ENCODE measurements around the gene PDZK1.
"Not testable (repeated sequence)": the region's sequence is repeated elsewhere in the genome, so short reads cannot be mapped to it uniquely, and the experiment has no call there.

The PDZK1 gene

DNA sequence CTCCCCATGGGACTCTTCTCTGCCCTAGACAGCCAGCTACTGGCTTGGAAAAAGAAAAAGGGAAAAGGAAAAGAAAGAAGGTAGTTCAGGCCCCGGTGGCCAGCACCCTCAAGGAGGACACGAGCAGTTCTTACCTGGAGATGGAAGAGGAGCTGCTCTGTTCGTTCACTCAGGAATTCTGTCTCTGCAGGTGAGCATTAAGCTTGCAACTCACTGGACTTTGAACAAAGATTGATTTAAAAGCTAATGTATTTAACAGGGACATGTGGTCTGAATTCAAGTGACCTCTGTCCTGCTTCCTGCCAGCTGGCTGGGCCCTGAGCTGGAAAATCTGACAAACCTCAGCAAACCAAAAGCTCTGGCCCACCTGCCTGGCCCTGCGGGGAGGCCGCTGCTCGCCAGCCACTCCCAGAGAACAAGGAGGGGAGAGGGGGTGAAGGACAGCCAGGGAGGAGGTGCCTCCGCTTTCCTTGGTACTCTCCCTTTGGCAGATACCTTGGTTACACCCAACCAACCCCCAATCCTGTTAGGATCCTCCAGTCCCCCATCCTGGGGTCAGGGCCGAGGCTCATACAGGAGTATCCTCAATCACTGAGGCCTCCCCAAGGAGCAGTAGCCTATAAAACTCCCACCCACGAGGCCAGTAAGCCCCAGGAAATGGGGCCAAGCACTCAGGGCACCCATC is at the start of gene PDZK1:
PDZK1 (minus strand) TSS at position 186 of the 685 bp plus-strand sequence. CDS start 19,347 bp downstream, outside the sequence.
- DNase-seq = no peak

DNA sequence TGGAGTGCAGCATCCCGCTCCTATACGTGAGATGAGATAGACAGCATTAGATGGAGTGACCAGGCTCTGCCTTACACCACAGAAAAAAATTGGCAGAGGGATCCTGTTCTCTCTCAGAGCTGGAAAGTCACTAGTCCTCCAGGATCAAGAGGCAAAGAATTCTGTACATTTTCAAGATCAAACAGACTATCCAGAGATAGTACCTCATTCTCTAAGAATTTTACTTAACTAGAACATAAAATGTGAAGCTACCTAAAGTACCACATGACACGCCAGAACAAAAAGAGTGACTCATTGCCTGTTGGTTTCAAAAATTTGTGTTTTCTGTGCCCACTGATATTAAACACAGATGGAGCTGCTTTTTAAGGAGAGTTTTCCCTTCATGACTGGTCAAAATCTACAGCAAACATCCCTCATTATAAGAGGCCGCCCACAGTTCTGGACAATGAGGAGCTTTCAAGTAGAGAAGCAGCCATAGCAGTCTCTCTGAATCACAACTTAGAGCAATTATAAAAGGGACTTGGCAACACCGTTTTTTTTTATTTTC is 44.4 kb upstream of the PDZK1 start:
- DNase-seq = no peak

DNA sequence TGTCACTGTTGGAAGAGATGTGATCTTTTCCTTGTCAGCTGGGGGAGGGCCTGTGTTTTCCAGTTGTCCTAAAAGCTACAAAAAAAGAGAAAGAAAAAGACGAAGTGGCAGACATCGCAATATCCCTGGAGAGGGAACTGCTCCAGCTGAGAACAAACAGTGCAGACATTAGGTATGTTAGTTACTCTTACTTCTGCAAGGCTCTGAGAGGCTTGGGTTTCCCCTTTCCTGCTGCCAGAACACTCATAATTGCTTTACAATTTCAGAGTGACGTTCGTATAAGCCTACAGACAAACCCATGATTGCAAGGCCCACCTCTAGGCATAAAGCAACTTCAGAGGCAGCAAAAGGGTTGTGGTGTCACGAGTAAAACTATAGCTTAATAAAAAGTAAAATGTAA is 43.3 kb upstream of the PDZK1 start:
- no peak for DNase-seq

DNA sequence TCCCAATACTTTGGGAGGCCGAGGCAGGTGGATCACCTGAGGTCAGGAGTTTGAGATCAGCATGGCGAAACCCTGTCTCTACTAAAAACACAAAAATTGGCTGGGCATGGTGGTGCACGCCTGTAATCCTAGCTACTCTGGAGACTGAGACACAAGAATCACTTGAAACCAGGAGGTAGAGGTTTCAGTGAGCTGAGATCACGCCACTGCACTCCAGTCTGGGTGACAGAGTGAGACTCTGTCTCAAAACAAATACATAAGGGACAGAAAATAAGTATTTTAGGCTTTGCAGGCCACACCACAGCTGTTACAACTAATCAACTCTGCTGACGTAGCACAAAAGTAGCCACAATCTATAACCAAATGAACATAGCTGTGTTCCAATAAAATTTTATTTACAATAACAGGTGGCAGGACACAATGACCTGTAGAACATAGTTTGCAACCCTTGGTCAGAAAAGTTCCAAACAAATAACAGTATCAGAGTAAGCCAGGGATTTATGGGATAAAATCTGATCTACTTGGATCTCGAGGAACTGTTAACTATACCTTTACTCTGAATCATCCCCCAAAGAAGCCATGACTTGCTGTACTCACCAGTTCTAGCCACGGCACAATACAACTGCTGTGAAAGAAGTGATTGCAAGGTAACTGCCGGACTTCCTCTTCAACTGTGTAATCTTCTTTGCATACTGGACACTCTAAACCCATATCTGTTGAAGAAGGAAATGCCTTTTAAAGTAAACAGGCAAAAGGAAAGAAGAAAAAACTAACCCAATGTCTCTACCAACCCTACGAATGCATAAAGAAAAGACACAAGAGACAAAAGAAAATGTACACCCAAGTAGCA is 40.5 kb upstream of the PDZK1 start:
- DNase-seq = no peak

DNA sequence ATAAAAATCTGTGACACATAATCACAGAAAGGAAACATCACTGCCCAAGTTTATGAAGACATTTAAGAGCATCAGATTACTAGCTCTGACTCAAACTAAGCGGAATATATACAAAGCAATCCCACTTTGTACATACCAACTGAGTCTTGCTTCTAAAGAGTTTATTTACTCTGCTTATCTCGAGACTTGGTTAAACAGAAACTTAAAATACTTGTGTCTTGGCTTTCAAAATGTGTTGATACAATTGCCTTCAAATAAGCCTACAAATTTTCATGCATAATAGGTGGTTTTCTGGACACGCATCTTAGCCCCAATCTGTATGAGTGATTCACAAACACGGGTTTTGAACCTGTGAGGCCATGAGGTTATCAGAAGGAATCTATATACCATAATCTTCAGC is 33.1 kb upstream of the PDZK1 start:
- no peak for DNase-seq

DNA sequence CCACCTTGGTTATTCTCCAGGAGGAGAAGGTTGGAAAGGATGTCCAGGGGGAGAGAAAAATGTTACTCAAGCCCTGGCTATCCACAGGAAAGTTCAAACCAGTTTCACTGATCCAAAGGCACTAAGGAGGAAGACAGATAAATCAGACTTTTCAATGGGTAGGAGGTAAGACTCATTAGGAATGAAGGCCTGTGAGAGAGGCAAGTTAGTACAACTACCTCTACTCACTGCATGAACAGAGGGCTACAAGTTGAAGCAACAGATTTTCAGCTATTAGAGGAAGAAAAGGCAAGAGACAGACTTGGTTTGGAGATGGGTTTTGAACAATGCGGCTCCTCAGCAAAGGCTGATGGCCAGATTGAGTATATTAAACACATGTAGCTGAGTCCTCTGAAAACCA is 29.0 kb upstream of the PDZK1 start:
- DNase-seq = no peak

DNA sequence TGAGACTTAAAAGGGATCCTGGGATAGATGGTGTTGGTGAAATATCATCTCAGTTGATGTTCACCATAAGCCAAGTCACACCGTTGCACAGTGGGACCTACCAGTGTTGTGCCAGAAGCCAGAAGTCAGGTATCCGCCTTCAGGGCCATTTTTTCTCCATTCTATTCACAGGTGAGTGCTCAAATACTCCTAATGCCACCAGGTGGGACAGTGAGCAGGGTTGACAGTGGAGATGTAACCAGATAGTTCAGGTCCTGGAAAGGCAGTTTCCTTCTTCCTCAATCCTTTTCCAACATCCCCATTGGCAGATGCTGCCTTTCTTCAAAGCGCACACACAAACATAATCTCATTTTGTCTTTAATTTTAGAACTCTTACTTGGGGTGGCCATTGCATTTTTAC is 23.7 kb upstream of the PDZK1 start:
- no peak for DNase-seq

DNA sequence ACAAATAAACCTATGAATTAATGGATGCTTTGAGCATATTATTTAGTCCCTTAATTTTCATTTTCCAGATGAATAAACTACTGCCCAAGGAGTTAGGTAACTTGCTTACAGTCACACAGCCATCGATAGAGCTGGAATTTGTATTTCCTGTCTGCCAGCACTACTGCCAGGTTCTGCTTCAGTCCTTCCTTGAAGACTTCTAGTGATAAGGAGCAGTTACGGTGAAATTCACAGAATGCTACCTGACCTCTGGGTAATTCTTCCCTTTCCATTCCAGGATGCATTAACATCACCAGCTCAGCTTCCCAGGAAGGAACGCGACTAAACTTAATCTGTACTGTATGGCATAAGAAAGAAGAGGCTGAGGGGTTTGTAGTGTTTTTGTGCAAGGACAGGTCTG is 23.3 kb upstream of the PDZK1 start:
- DNase-seq = no peak

DNA sequence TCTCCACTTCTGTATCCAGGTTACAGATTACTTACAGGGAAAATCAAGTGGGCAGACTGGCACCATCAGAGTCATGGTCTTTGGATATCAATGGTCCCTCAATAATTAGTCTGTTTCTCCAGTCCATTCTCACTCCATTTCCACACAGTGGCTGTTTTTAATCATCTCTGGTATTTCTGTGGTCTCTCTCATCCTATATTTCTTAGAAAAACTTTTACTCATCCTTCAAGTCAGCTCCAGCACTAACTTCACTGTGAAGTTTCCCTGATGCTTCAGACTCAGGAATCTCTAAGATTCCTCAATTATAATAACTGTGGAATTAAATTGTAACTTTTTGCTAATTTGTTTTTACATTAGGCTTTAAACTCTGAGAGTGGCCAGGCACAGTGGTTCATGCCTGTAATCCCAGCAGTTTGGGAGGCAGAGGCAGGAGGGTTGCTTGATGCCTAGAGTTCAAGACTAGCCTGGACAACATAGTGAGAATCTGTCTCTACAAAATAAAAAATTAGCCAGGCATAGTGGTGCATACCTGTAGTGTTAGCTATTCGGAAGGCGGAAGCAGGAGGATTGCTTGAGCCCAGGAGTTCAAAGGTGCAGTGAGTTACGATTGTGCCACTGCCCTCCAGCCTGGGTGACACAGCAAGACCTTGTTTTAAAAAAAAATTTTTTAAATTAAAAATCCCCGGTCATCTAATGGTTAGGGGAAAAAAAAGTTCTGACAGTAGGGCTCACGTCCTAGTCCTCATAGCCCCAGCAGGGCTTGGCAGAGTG is 22.7 kb upstream of the PDZK1 start:
- DNase-seq = no peak

DNA sequence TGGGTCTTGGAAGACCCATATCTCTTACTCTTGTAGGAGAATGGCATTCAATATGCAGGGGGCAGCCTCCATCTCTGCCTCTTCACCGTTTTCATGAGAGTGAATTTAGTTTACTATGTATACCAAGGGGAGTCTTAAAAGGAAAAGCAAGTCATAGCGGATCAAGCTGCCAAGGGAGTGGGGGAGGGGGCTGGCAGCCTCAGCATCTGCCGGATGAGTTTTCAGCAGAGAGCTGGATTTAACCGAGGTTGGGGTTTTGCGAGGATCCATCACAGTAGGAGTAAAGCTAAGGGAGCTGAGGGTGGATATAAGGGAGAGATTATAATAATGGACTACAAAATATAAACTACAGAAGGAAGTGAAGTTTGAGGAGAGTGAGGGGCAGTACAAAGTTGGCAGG is 22.0 kb upstream of the PDZK1 start:
- no peak for DNase-seq

DNA sequence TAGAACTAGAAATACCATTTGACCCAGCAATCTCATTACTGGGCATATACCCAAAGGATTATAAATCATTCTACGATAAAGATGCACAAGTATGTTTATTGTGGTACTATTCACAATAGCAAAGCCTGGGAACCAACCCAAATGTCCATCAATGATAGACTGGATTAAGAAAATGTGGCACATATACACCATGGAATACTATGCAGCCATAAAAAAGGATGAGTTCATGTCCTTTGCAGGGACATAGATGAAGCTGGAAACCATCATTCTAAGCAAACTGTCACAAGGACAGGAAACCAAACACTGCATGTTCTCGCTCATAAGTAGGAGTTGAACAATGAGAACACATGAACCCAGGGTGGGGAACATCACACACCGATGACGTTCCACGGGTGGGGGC is 19.0 kb upstream of the PDZK1 start:
- not testable (repeated sequence) for DNase-seq

DNA sequence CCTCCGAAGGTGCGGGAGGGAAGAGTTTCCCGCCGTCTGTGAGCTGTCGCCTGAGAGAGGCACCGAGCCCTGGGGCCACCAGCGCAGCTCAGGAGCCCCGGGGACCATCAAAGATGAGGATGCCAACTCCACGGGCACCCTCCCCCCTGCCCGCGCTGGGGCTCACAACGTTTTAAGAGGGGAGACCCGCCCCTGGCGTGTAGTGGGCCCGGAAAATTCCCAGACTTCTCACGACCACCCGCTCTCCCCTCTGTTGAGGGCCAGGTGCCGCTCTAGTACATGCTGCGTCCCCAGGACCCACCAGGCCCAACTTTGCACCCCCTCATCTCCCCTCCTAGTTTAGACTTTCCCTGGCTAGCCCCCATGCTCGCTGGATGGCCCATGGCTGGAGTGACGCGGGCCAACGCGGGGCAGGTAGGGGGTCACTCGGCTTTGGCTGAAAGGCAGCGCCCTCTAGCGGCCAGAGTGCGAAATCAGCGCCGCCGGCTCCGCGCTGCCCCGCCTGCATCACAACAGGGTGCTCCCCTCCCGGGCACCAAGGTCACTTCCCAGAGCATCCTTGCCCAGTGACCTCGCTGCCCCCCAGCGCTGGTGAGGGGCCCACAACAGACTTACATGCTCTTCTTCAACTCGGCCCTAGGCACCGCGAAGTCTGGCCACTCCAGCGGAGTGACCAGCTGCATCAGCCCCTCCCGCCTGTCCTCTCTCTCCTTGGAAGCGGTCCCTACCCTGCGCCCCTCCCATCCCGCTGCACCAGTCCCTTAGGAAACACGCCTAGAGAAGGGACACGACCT is 13.9 kb upstream of the PDZK1 start:
- peak; percentile 72 for DNase-seq

DNA sequence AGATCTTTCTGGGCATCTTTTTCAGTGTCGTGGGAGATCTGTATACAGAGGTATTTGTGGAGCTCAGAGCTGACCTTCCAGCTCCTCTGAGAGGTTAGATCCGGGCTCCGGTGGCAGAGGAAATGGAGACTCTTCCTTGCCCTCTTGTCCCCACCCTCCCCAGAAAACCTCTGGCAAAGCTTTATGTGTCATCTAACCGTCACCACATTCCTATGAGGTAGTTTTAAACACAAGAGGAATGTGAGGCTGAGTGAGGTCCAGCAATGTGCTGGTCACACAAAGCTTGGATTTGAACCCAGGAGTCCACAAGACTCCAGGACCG is 13.3 kb upstream of the PDZK1 start:
- DNase-seq = no peak

DNA sequence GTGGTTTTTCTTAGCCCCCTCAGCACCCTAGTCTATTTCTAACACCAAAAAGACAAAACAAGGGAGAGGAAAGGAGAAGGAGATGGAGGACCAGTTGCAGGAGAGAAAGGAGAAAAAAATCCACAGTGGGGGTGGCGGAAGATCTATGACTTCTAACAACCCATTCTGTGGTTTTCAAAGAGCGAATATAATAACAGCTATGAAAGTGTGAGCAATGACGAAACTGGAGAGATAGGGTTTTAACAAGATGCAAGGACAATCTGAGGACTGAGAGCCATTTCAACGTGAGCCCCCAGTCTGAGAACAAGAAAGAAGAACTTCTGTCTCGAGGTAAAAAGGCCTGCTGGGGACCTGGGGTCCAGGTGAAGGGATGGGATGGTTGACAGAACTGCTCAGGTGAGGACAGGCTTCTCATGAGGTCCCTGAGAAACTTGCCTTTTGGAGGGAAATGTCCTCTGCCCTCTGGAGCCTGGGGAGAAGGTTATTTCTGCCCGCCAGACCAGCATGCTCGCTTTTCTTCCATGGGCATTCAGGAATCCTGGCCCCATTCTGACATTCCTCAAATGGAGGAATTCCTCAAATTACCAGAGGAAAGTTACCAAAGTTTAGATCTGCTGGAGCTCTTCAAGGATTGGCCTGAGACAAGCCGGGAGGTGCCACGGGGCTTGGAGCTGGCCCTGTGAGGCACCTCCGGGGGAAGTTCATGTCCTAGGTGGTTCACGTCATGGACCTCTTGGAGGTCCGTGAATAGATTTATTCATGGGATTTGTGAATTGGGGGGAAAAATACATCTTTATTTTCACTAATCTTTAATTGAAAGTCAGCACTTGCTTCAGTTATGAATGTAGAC is 12.3 kb upstream of the PDZK1 start, which contains the start of gene CD160:
CD160 (plus strand) TSS at position 270 of the 850 bp plus-strand sequence. CDS start 8,829 bp downstream, outside the sequence.
- no peak for DNase-seq

DNA sequence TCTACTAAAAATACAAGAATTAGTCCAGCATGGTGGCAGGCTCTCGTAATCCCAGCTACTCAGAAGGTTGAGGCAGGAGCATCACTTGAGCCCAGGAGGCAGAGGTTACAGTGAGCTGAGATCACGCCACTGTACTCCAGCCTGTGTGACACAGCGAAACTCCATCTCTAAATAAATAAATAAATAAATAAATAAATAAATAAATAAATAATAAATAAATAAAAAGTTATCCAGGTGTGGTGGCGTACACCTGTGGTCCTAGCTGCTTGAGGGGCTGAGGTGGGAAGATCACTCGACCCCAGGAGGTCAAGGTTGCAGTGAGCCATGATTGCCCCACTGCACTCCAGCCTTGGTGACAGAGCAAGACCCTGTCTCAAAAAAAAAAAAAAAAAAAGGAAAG is 11.3 kb upstream of the PDZK1 start:
- not testable (repeated sequence) for DNase-seq

DNA sequence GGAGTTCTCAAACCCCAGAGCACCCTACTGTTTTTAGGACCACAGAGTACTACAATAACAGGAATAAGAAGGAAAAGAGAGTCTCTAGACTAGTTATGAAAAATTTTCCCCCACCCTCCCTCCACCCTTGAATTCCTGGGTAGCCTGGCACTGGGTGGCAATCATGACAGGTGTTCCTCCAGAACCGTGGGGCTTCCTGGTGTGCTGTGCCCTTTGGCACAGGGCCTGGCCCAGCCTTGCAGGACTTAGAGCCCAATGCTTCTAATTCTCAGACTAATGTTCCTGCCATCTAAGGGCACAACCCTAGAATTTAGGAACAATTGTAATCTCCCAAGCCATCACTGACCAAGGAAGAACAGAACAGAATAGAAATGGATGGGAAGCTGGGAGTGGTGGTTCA is 10.7 kb upstream of the PDZK1 start:
- no peak for DNase-seq

DNA sequence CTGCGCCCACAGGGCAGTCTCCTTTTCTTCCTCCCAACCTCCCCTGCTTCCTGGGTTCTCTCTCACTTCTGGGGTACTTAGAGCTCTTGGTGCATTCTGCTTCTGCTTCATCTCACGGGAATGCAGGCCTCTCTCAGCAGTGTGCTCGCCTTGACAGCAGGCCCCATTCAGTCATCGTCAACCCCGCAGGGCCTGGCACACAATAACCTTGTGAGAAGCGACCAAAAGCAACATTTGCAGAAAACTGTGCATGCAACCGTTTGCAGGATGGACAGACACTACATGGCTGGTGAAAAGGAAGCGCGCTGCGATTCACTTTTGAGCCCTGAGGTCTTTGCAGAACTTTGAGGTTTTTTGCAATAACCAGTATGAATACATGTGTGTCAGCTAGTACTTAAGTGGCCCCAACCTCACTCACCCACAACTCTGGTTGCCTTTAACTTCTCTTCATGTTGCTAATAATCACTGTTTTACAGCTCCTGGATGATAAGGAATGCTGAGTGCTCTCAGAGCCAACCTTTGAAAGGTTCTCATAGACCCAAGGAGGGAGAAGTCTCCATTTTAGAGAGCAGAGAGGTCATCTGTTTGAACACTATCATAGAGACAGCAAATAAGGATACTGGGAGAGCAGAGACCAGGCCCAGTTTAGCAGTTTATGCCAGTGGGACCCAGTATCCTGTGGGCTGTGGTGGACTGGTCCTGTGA is 9.6 kb upstream of the PDZK1 start:
- no peak for DNase-seq

DNA sequence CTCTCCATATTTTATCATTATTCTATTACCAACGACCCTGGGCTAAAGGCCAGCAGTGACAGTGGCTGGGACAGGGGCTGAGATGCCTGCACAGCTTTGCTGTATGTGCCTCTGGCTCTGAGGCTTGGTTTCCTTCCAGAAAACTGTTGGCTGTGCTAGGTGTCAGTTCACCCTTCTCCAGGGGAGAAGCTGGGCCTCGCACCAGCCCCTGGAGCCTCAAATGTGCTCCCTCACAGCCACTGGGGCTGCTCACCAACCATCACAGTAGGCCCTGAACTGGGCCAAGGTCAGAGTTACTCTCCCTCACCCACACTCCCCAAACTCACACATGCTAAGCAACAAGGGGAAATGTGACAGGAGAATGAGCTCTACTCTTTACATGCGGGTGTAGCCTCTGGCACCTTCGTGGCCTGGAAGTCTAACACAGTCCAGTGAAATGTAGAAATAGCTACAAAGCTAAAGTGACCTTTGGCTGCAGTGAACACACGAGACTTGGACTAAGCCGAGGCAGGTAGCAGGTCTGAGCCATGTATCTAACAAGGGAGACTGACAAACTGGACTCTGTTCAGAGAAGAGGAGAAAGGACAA is 7.5 kb upstream of the PDZK1 start:
- no peak for DNase-seq

DNA sequence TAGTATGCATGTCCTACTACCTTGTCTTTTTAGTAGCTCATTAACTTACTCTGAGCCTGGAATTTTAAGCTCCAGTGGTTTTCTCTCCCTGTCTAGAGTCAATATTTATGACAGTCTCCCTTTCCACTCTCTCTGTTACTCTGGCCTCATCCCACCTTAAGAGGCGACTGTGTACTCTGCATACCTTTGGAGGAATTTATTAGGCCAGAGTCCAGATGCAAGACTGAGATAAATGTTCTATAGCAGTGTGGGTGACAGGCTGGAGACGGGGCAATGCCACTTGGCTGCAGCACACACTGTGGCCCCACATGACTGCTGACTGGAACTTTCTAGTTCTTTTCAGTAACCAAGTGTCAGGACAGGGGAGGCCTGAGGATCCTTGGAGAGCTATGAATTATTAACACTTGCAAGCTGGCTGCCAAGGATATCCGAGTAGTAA is 4.1 kb upstream of the PDZK1 start:
- no peak for DNase-seq

DNA sequence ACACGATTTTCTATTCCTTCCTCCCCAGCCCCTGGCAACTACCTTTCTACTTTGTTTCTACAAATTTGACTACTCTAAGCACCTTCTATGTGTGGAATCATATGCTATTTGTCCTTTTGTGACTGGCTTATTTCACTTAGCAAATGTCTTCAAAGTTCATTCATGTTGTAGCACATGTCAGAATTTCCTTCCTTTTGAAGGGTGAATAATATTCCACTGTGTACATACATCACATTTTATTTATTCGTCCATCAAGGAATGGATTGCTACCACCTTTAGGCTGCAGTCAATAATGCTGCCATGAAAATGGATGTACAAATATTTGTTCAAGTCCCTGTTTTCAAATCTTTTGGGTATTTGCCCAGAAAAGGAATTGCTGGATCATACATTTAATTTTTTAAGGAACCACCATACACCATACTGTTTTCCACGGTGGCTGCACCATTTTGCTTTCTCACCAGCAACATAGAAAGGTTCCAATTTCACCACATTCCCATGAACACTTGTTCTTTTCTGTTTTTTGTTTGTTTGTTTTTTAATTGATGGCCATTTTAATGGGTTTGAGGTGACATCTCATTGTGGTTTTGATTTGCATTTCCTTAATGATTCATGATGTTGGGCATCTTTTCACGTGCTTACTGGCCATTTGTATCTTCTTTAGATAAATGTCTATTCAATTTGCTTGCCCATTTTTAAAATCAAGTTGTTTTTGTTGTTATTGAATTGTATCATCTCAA is 3.3 kb upstream of the PDZK1 start:
- DNase-seq = no peak
